DND-41 (cell line): ENCODE results near the gene CDC42SE1.
A peak's percentile ranks its signal among the peaks of the same experiment; 100 is the strongest.

Source experiments
- ATAC-seq: fragments of 200-7000 bp; cut with Tn5 transposase; 3 replicates; pipeline ENCODE4 v1.9.1; 2021; ENCODE audit warnings: low read depth; ENCODE audit not compliant: insufficient read depth
- DNase-seq: peaks from one replicate; pipeline ENCODE4 v3.0.0-alpha.2; 2020
- H2AFZ ChIP-seq: 2 replicates; pipeline ENCODE4 v1.6.0; 2012; ENCODE audit warnings: low read depth, low read length
- H3K27ac ChIP-seq: 2 replicates; pipeline ENCODE4 v1.5.1; 2012; ENCODE audit warnings: low read length, inconsistent platforms
- H3K27me3 ChIP-seq: fragments of 200-600 bp; sonication (generic); 2 replicates; pipeline ENCODE4 v1.6.0; 2012; ENCODE audit warnings: low read length, mild to moderate bottlenecking, inconsistent platforms; ENCODE audit not compliant: insufficient read depth, poor library complexity
- H3K36me3 ChIP-seq: 2 replicates; pipeline ENCODE4 v1.5.1; 2012; ENCODE audit warnings: low read length, inconsistent platforms; ENCODE audit not compliant: insufficient read depth
- H3K4me1 ChIP-seq: 2 replicates; pipeline ENCODE4 v1.5.1; 2012; ENCODE audit warnings: mild to moderate bottlenecking, low read length; ENCODE audit not compliant: insufficient read depth
- H3K4me2 ChIP-seq: 2 replicates; pipeline ENCODE4 v1.6.0; 2012; ENCODE audit warnings: mild to moderate bottlenecking, moderate library complexity, low read length, inconsistent platforms; ENCODE audit not compliant: insufficient read depth
- H3K4me3 ChIP-seq, 2 experiments: fragments of 200-600 bp in 1 of 2; shearing (Covaris generic) in 1 of 2; 2 replicates each; pipeline ENCODE4 v1.5.1; 2012 to 2016; ENCODE audit warnings: inconsistent platforms in 2 of 2, low read length in 2 of 2, mild to moderate bottlenecking in 2 of 2, low read depth in 1 of 2, moderate library complexity in 1 of 2
- H3K79me2 ChIP-seq: 2 replicates; pipeline ENCODE4 v1.6.0; 2012; ENCODE audit warnings: low read length, inconsistent platforms; ENCODE audit not compliant: insufficient read depth
- H3K9ac ChIP-seq: 2 replicates; pipeline ENCODE4 v1.6.0; 2012; ENCODE audit warnings: low read depth, mild to moderate bottlenecking, inconsistent platforms, low read length, moderate library complexity
- H3K9me3 ChIP-seq: 2 replicates; pipeline ENCODE4 v1.5.1; 2012; ENCODE audit warnings: low read length, moderate library complexity, mild to moderate bottlenecking, inconsistent platforms; ENCODE audit not compliant: insufficient read depth, severe bottlenecking
- H4K20me1 ChIP-seq: 2 replicates; pipeline ENCODE4 v1.6.0; 2012; ENCODE audit warnings: low read length; ENCODE audit not compliant: insufficient read depth
- EZH2 ChIP-seq: IDR thresholded peaks from 3 replicates; pipeline ENCODE4 v1.6.1; 2012; ENCODE audit warnings: borderline replicate concordance, low read depth, mild to moderate bottlenecking, moderate library complexity, low read length, inconsistent platforms; ENCODE audit not compliant: severe bottlenecking
- TF ChIP-seq, protein P1 (sequence below): IDR thresholded peaks from 2 replicates; pipeline ENCODE4 v1.5.1; 2012; ENCODE audit warnings: borderline replicate concordance, low read length, moderate library complexity, mild to moderate bottlenecking; ENCODE audit not compliant: poor library complexity, severe bottlenecking; ENCODE audit errors: extremely low read depth

The CDC42SE1 gene

DNA sequence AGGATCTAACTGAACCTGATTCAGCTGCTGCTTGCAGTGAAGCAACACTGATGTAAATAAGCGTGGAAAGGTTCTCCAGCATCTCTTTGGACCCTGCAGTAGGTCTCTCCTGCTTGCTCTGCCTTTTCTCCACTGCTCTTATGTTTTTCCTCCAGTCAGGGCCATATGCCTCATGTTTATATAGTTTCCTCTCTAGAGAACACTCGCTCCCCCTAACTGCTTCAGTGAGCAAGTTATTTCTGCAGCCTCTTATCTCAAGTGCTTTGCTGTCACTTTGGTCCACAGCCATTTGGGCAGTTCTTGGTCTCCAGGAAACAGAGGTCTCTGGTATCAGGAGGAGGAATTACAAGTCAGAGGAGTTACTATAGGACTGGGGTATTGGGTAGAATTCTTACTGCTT is 45.9 kb downstream of the CDC42SE1 start:
- no peaks in the 10 kb centered on the region for H3K9me3 ChIP-seq
- H3K4me3 ChIP-seq, result no peak overlapping the region
- no peak for TF ChIP-seq EZH2
- TF ChIP-seq, protein P1, sequence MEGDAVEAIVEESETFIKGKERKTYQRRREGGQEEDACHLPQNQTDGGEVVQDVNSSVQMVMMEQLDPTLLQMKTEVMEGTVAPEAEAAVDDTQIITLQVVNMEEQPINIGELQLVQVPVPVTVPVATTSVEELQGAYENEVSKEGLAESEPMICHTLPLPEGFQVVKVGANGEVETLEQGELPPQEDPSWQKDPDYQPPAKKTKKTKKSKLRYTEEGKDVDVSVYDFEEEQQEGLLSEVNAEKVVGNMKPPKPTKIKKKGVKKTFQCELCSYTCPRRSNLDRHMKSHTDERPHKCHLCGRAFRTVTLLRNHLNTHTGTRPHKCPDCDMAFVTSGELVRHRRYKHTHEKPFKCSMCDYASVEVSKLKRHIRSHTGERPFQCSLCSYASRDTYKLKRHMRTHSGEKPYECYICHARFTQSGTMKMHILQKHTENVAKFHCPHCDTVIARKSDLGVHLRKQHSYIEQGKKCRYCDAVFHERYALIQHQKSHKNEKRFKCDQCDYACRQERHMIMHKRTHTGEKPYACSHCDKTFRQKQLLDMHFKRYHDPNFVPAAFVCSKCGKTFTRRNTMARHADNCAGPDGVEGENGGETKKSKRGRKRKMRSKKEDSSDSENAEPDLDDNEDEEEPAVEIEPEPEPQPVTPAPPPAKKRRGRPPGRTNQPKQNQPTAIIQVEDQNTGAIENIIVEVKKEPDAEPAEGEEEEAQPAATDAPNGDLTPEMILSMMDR, result no peak
- no peaks in the 10 kb centered on the region for H3K27me3 ChIP-seq
- H3K79me2 ChIP-seq, result peaks cover 49% of the 10 kb centered on the region
- H2AFZ ChIP-seq, result no peak overlapping the region
- no peak overlapping the region for H3K4me2 ChIP-seq
- H3K9ac ChIP-seq, result no peak overlapping the region
- peaks cover 21% of the 10 kb centered on the region for H3K36me3 ChIP-seq
- no peak for DNase-seq
- peaks cover 27% of the 10 kb centered on the region for H3K4me1 ChIP-seq
- no peak overlapping the region for H3K27ac ChIP-seq
- H4K20me1 ChIP-seq, result no peaks in the 10 kb centered on the region
- no peak for ATAC-seq

DNA sequence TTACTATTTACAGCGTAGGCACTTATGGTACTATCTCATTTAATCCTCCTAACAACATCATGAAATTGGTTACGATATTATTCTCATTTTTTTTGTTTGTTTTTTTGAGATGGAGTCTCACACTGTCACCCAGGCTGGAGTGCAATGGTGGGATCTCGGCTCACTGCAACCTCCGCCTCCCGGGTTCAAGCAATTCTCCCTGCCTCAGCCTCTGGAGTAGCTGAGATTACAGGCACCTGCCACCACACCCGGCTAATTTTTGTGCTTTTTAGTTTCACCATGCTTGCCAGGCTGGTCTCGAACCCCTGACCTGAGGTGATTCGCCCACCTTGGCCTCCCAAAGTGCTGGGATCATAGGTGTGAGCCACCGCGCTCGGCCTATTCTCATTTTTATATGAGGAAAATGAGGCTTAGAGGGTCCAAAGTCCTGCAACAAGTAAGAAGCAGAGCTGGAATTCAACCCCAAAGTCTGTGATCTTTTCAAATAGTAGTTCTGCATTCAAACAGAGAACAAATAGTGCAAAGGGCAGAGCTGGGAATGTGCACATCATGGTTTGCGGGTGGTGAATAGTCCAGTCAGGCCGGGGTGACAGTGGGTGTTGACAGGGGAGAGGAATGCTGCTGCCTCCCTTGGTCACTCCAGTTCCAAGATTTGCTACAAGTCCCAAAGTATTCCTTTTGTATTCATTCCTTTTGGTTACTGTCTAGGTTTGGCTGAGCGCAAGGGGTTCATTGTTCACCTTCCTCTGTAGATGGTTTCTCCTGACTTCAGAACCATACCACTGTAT is 46.5 kb downstream of the CDC42SE1 start:
- H3K27me3 ChIP-seq, result no peaks in the 10 kb centered on the region
- TF ChIP-seq, protein P1, result no peak
- TF ChIP-seq EZH2, result no peak
- peaks cover 15% of the 10 kb centered on the region for H3K36me3 ChIP-seq
- H2AFZ ChIP-seq, result no peak overlapping the region
- H3K9me3 ChIP-seq, result no peaks in the 10 kb centered on the region
- no peak for DNase-seq
- no peak overlapping the region for H3K27ac ChIP-seq
- no peak overlapping the region for H3K4me2 ChIP-seq
- H4K20me1 ChIP-seq, result no peaks in the 10 kb centered on the region
- H3K4me1 ChIP-seq, result peaks cover 30% of the 10 kb centered on the region
- peaks cover 50% of the 10 kb centered on the region for H3K79me2 ChIP-seq
- no peak overlapping the region for H3K4me3 ChIP-seq
- no peak overlapping the region for H3K9ac ChIP-seq
- no peak for ATAC-seq

DNA sequence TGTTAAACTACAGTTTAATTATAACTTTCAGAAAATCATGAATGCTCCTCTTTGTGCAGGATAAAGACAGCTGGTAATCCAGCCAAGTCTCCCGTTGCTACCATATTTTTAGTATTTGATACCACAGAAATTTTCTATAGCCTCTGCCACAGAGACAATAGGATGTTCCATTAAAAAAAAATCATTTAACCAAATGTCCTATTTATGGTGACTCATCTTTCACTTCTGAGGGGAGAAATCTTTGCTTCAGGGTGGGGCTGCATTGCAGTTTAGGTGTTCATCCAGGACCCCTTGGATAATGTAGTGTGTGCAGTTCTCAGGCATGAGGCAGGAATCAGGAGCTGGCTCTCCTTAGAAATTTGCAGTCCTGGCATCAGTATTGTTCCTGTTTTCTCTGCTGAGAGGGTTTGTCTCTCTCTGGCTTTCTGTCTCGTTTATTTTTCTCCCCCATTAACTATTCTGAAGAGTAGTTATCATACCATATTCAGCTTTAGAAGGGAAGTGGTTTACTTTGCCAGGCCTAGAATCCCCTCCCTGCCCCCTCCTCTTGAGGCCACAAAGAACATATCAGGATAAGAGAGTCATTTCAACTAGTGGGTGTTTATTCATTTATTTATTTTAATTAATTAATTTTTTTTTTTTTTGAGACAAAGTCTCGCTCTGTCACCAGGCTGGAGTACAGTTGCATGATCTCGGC is 48.1 kb downstream of the CDC42SE1 start:
- no peaks in the 10 kb centered on the region for H3K9me3 ChIP-seq
- no peak overlapping the region for H3K9ac ChIP-seq
- no peak overlapping the region for H2AFZ ChIP-seq
- peak overlapping the region; percentile 11; the same call in 1 of the 2 replicates for H3K4me2 ChIP-seq
- H3K27ac ChIP-seq, result no peak overlapping the region
- ATAC-seq (no peak), DNase-seq (peak; percentile 37)
- TF ChIP-seq, protein P1, result no peak
- TF ChIP-seq EZH2, result no peak
- H3K4me3 ChIP-seq, result no peak overlapping the region
- no peaks in the 10 kb centered on the region for H3K27me3 ChIP-seq
- peaks cover 46% of the 10 kb centered on the region for H3K4me1 ChIP-seq
- H4K20me1 ChIP-seq, result no peaks in the 10 kb centered on the region
- peaks cover 8% of the 10 kb centered on the region; the same call in 1 of the 2 replicates for H3K36me3 ChIP-seq
- peaks cover 50% of the 10 kb centered on the region for H3K79me2 ChIP-seq
